Panc1 (cell line): ENCODE results near the gene CNGA2. TPM values are rescaled to one million over a fixed set of nuclear protein-coding genes. Genes with fewer than 3 reads are reported as not detected.

Experiments used
- ATAC-seq: fragments of 200-7000 bp; cut with Tn5 transposase; 2 replicates; pipeline ENCODE4 v1.9.1; 2020; ENCODE audit warnings: mild to moderate bottlenecking, moderate library complexity
- BruUV-seq: library from RNA; stranded (reverse); fragments of 400-500 nt; replicated peaks from 2 replicates; lab custom pipeline; 2021; lab: Mats Ljungman, UMichigan
- CTCF ChIA-PET: fragments of 300-600 bp; sonication (Branson Sonifier 250); formaldehyde crosslinking; loops from one replicate; lab custom pipeline; 2022; ENCODE audit warnings: antibody characterized with exemption; lab: Charles Lee
- POLR2A ChIA-PET: fragments of 300-600 bp; sonication (Branson Sonifier 250); formaldehyde crosslinking; loops from one replicate; lab custom pipeline; 2022; ENCODE audit warnings: antibody characterized with exemption; lab: Charles Lee
- DNase-seq: peaks from one replicate; pipeline ENCODE4 v3.0.0-alpha.2; 2010; ENCODE audit warnings: low read depth, low spot score
- H3K27ac ChIP-seq: 2 replicates; pipeline ENCODE4 v1.5.1; 2011; ENCODE audit warnings: mild to moderate bottlenecking, low read length, inconsistent platforms
- H3K27me3 ChIP-seq: fragments of 200-500 bp; sonication (Bioruptor generic); 2 replicates; pipeline ENCODE4 v1.6.0; 2014; ENCODE audit warnings: low read length, inconsistent platforms; ENCODE audit not compliant: control insufficient read depth, insufficient read depth
- H3K36me3 ChIP-seq: fragments of 200-500 bp; sonication (Bioruptor generic); 2 replicates; pipeline ENCODE4 v1.5.1; 2014; ENCODE audit warnings: inconsistent platforms, mild to moderate bottlenecking, low read length, moderate library complexity; ENCODE audit not compliant: control insufficient read depth, insufficient read depth
- H3K4me1 ChIP-seq: 2 replicates; pipeline ENCODE4 v1.5.1; 2011; ENCODE audit warnings: inconsistent platforms, mild to moderate bottlenecking, low read length, moderate library complexity; ENCODE audit not compliant: control insufficient read depth, insufficient read depth
- H3K4me3 ChIP-seq, 2 experiments: 2 replicates each; pipeline ENCODE4 v1.5.1; 2011 to 2012; ENCODE audit warnings: low read depth in 2 of 2, low read length in 2 of 2, mild to moderate bottlenecking in 2 of 2, inconsistent platforms in 1 of 2, moderate library complexity in 1 of 2
- H3K9me3 ChIP-seq: fragments of 200-500 bp; sonication (Bioruptor generic); 2 replicates; pipeline ENCODE4 v1.5.1; 2014; ENCODE audit warnings: low read depth, mild to moderate bottlenecking, inconsistent platforms, low read length, moderate library complexity; ENCODE audit not compliant: control insufficient read depth, insufficient read depth
- POLR2AphosphoS5 ChIP-seq: IDR thresholded peaks from 2 replicates; pipeline ENCODE4 v1.6.1; 2012; ENCODE audit warnings: mild to moderate bottlenecking, low read depth, low read length, moderate library complexity
- SIN3A ChIP-seq: IDR thresholded peaks from 2 replicates; pipeline ENCODE4 v1.6.1; 2012; ENCODE audit warnings: low read depth, mild to moderate bottlenecking, low read length, moderate library complexity, borderline replicate concordance; ENCODE audit not compliant: insufficient read depth
- TCF7L2 ChIP-seq: IDR thresholded peaks from 2 replicates; pipeline ENCODE4 v1.6.1; 2011; ENCODE audit warnings: mild to moderate bottlenecking, low read depth, low read length, inconsistent platforms
- in situ Hi-C: cut with HindIII; loops from 2 replicates; pipeline ENCODE4 v1.10.0; 2016; ENCODE audit warnings: low sequenced_read_pairs, low pct_unique_long_range_greater_than_20kb
- intact Hi-C: fragments of 100-400 bp; cut with micrococcal nuclease; formaldehyde crosslinking; loops from one replicate; pipeline ENCODE4 v1.10.0; 2022; ENCODE audit not compliant: unreplicated experiment
- total RNA-seq: library from RNA; stranded (reverse); gene quantifications from one replicate; pipeline ENCODE4 v1.2.1, GENCODE V29; 2021; ENCODE audit not compliant: unreplicated experiment
- TF ChIP-seq, protein P1 (sequence below), 2 experiments: IDR thresholded peaks; 2 replicates each; pipeline ENCODE4 v1.6.1; 2011 to 2012; ENCODE audit warnings: low read depth in 2 of 2, control low read depth in 1 of 2, low read length in 1 of 2, mild to moderate bottlenecking in 1 of 2, moderate library complexity in 1 of 2; ENCODE audit not compliant: insufficient read depth in 1 of 2
- TF ChIP-seq, protein P2 (sequence below): fragments of 450-650 bp; IDR thresholded peaks from 2 replicates; pipeline ENCODE4 v1.5.1; 2017; ENCODE audit warnings: mild to moderate bottlenecking

The CNGA2 gene
- total RNA-seq, 1 experiment from 2014 or later, result not detected

DNA sequence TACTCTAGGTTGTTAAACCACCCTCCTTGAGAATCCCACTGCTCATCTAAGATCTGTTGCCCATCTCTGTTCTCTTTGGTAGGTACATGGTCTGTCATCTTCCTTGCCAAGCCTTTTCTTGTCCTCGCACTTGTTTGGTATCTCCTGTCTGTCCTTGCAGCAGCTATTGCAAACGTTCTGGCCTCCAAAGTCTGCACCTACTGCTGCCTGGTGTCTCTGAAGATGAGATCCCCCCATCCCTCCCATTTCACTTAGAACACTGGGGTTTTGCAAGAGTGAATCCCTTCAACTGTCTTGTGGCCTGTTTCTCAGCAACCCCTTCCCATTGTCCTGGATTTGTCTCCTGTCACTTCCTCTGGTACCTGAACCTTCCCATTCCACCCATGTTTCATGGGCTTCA is 673 bp downstream of the CNGA2 start:
- no TSS peak for BruUV-seq
- Histone ChIP-seq H3K4me3 (no peak overlapping the region), H3K36me3 (no peaks in the 10 kb centered on the region), H3K9me3 (no peaks in the 10 kb centered on the region), H3K27ac (no peak overlapping the region), H3K27me3 (no peaks in the 10 kb centered on the region; the same call in 1 of the 2 replicates), H3K4me1 (no peaks in the 10 kb centered on the region)
- in situ Hi-C loops (no loop called here), intact Hi-C loops (no loop called here)
- ChIA-PET CTCF (no interaction called here), POLR2A (no interaction called here)
- DNase-seq (no peak), ATAC-seq (no peak)
- TF ChIP-seq SIN3A (no peak), POLR2AphosphoS5 (no peak), TCF7L2 (no peak)
- TF ChIP-seq, protein P1, sequence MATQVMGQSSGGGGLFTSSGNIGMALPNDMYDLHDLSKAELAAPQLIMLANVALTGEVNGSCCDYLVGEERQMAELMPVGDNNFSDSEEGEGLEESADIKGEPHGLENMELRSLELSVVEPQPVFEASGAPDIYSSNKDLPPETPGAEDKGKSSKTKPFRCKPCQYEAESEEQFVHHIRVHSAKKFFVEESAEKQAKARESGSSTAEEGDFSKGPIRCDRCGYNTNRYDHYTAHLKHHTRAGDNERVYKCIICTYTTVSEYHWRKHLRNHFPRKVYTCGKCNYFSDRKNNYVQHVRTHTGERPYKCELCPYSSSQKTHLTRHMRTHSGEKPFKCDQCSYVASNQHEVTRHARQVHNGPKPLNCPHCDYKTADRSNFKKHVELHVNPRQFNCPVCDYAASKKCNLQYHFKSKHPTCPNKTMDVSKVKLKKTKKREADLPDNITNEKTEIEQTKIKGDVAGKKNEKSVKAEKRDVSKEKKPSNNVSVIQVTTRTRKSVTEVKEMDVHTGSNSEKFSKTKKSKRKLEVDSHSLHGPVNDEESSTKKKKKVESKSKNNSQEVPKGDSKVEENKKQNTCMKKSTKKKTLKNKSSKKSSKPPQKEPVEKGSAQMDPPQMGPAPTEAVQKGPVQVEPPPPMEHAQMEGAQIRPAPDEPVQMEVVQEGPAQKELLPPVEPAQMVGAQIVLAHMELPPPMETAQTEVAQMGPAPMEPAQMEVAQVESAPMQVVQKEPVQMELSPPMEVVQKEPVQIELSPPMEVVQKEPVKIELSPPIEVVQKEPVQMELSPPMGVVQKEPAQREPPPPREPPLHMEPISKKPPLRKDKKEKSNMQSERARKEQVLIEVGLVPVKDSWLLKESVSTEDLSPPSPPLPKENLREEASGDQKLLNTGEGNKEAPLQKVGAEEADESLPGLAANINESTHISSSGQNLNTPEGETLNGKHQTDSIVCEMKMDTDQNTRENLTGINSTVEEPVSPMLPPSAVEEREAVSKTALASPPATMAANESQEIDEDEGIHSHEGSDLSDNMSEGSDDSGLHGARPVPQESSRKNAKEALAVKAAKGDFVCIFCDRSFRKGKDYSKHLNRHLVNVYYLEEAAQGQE (IDR thresholded peaks at IDR 0.05; ENCODE audit: insufficient read depth in 1 of 2, low read depth in 2 of 2, low read length in 1 of 2), result no peak
- TF ChIP-seq, protein P2, sequence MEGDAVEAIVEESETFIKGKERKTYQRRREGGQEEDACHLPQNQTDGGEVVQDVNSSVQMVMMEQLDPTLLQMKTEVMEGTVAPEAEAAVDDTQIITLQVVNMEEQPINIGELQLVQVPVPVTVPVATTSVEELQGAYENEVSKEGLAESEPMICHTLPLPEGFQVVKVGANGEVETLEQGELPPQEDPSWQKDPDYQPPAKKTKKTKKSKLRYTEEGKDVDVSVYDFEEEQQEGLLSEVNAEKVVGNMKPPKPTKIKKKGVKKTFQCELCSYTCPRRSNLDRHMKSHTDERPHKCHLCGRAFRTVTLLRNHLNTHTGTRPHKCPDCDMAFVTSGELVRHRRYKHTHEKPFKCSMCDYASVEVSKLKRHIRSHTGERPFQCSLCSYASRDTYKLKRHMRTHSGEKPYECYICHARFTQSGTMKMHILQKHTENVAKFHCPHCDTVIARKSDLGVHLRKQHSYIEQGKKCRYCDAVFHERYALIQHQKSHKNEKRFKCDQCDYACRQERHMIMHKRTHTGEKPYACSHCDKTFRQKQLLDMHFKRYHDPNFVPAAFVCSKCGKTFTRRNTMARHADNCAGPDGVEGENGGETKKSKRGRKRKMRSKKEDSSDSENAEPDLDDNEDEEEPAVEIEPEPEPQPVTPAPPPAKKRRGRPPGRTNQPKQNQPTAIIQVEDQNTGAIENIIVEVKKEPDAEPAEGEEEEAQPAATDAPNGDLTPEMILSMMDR, result no peak

DNA sequence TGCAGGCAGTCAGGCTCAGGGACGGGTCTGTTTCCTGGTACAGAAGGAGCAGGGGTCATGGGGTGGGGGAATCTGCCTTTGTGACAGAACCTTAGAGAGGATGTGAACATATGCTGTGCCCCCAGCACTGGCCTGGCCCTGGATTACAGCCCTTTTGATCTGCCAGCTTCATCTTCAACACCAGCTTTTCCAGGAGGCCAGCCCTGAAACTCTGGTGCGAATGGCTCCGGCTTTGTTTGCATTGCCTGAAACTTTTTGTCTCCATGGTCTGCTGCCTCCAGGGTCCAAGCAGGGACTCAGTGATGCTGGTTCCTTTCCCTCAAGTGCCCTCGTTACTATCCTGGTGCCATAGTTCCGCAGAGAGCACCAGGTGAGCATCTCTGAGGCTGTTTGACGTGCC is 2.1 kb downstream of the CNGA2 start:
- POLR2A ChIA-PET, result no interaction called here
- Histone ChIP-seq H3K27me3 (no peaks in the 10 kb centered on the region; the same call in 1 of the 2 replicates), H3K9me3 (no peaks in the 10 kb centered on the region), H3K4me3 (no peak overlapping the region), H3K4me1 (no peaks in the 10 kb centered on the region), H3K27ac (no peak overlapping the region), H3K36me3 (no peaks in the 10 kb centered on the region)
- CTCF ChIA-PET, result no interaction called here
- BruUV-seq, result no TSS peak
- ATAC-seq, result no peak
- intact Hi-C loops (no loop called here), in situ Hi-C loops (no loop called here)
- TF ChIP-seq SIN3A, result no peak
- no peak for TF ChIP-seq POLR2AphosphoS5
- TF ChIP-seq, protein P2, result no peak
- TF ChIP-seq, protein P1 (IDR thresholded peaks at IDR 0.05; ENCODE audit: insufficient read depth in 1 of 2, low read depth in 2 of 2, low read length in 1 of 2), result no peak
- no peak for TF ChIP-seq TCF7L2
- DNase-seq, result no peak
